NCI-H128 (cell line): ENCODE results near the gene OTOGL.
"Not testable (repeated sequence)": the region's sequence is repeated elsewhere in the genome, so short reads cannot be mapped to it uniquely, and the experiment has no call there.

Source experiments
- DNase-seq: peaks from one replicate; lab custom pipeline; 2025; ENCODE audit not compliant: unreplicated experiment; lab: John Stamatoyannopoulos, UW

Gene OTOGL

GRCh38 chr12:80120994-80121393, 21.7 kb downstream of the OTOGL start:
- no peak for DNase-seq

DNA sequence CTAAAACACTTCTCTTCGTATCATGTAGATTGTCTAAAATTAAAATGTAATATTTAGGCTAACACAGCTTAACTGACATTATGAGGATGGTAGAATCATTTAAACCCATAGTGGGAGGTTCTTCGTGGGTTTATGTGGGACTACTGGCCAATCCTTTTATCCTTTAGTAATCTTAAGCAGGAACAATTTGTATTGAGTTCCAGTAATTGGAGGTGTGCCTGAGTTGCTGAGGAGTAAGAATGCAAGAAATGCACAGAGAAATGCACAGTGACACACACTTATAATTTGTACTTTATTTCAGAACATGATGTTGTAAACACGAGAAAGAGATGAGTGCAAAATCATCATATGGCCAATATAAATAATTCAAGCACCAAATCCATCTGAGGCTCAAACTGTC, 22.3 kb downstream of the OTOGL start:
- DNase-seq: no peak

DNA sequence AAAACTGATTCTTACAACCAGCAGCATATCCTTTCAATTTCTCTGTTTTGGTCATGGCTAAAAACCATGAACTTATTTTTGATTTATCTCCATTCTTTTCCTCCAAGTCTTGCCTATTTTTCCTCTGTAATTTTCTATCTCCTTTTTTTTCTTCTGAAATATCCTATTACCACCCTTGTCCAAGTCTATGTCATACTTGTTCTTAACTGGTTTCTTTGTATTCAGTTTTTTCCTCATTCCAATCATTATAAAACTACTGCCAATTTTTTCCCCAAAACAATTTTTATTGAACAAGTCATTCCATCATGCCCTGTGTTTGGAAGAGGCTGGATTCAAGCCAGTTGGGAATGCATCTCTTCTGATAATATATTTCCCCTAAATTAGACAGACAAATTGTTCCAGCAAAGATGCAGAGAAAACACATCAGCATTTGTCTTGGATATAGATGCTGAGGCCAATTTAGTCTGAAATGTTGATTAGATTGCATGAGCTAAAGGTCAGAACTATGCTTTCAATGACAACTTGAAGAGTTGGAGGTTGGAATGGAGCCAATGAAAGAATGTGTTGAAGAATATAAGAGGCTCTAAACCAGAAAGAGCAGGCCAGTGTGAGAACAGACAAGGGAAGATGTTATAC, 30.7 kb downstream of the OTOGL start:
- DNase-seq: no peak

- no peak for DNase-seq
These were observed 36.3 kb downstream of the OTOGL start for GRCh38 chr12:80135624-80136023.

DNA sequence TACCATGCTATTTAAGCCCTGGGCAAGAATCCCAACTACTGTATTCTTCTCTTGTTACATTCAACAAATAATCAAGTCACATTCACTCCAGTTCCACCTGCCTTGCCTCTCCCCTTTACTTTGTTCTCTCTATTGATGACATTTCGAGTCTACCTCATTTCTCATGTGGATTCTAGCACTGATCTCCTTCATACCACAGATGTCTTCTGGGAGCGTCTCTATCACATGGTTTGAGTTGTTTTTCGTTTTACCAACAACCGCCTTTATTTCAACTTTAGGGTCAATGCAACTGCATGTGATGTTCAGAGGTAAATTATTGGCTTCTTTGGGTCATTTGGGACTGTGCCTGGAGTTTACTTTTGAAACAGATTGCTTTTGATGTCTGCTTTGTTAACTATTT, 40.7 kb downstream of the OTOGL start:
- no peak for DNase-seq

- no peak for DNase-seq
These were observed 43.3 kb downstream of the OTOGL start for GRCh38 chr12:80142640-80143039.

- no peak for DNase-seq
These were observed 44.2 kb downstream of the OTOGL start for GRCh38 chr12:80143537-80143936.

GRCh38 chr12:80149547-80150313, 50.4 kb downstream of the OTOGL start:
- not testable (repeated sequence) for DNase-seq

GRCh38 chr12:80151131-80151530, 51.8 kb downstream of the OTOGL start:
- no peak for DNase-seq

DNA sequence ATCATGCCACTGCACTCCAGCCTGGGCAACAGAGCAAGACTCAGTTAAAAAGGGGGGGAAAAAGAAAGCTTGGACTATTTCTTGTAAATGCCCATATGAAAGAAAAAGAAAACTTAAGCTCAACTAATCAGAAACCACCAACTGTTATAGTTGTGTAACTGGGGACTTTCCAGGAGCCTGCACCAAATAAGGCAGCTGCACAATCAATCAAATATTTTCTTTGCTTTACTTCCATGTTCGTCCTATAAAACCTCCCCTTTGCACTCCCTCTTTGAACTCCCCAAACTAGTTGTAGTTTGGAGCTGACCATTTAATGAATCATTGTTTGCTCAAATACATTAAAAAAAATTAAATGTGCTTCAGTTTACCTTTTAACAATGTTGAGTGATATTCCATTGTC, 54.9 kb downstream of the OTOGL start:
- no peak for DNase-seq

DNA sequence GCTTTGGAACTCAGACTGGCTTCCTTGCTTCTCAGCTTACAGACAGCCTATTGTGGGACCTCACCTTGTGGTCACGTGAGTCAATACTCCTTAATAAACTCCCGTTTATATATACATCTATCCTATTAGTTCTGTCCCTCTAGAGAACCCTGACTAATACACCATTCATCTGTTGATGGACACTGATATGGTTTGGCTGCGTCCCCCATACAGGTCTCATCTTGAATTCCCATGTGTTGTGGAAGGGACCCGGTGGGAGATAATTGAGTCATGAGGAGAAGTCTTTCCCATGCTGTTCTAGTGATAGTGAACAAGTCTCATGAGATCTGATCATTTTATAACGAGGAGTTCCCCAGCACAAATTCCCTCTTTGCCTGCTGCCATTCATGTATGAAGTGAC, 57.0 kb downstream of the OTOGL start:
- no peak for DNase-seq

- no peak for DNase-seq
These were observed 58.3 kb downstream of the OTOGL start for GRCh38 chr12:80157645-80158044.

DNA sequence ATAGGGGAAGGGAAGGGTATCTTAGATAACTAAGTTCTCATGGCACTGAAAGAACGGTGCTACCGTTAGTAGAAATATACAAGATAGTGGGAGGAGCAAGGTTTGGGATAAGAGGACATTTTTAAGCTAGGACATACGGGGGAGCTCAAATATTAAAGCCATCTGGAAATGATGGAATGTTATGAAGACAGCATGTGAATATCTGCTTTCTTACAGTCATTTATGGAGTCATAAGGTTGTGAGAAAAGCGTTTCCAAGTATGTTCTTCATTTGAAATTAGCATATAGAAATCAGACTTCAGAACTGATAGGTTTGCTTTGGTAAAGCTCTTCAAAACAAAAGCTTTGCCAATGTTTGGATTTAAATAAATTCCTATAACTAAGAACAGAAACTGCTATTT, 62.3 kb downstream of the OTOGL start:
- no peak for DNase-seq

- no peak for DNase-seq
These were observed 62.8 kb downstream of the OTOGL start for GRCh38 chr12:80162177-80162576.

DNA sequence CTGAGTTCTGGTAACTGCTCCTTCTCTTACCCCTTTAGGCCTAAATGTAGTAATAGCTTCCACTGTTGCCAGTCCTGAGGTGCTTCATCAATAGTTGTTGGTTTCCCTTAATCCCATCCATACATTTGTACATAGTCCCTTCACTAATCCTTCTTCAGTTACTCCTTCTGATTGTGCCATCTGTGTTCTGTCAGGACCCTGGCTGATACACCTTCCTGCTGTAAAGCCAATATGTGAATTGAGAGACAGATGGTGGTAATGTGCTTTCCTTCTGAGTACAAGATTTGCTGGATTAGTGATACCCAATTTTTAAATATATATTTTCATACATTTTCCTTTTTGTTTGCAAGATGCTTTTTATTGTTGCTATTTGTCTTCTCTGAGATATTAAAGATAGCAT, 66.4 kb downstream of the OTOGL start:
- DNase-seq: no peak

DNA sequence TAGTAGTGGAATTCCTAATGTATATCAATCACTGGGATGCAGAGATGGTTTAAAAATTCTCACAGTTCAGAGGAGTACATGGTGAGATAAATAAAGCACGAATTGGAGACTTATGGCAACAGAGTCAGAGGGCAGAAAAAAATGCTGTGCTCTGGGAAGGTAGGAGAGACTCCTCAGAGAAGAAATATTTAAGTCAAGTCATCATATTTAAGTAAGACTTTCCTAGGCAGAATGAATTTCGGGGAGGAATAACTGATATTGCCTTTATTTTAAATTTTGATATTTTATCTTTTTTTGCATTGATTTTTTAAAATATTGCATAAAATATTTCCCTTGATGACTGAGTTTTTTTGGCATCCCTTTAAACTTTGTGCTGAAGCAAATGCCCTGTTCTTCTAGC, 67.4 kb downstream of the OTOGL start:
- DNase-seq: no peak

GRCh38 chr12:80168936-80169335, 69.6 kb downstream of the OTOGL start:
- no peak for DNase-seq

- DNase-seq: no peak
These were observed 71.6 kb downstream of the OTOGL start for GRCh38 chr12:80170915-80171314.

- DNase-seq: no peak
These were observed 73.9 kb downstream of the OTOGL start for GRCh38 chr12:80173083-80173864.

- DNase-seq: no peak
These were observed 76.1 kb downstream of the OTOGL start for GRCh38 chr12:80175307-80175930.

DNA sequence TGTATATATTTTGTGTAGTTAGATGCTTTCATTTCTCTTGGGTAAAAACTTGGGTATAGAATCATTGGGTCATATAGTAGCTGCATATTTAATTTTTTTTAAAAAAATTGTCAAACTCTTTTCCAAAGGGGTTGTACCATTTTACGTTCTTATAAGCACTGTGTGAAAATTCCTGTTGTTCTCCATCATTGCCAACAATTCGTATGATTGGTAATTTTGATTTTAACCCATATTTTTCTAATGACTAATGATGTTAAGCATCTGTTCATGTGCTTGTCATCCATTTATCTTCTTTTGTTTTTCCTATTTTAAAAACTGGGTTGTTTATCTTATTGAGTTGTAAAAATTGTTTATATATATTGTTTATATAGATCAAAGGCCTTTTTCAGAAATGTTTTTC, 77.4 kb downstream of the OTOGL start:
- no peak for DNase-seq

DNA sequence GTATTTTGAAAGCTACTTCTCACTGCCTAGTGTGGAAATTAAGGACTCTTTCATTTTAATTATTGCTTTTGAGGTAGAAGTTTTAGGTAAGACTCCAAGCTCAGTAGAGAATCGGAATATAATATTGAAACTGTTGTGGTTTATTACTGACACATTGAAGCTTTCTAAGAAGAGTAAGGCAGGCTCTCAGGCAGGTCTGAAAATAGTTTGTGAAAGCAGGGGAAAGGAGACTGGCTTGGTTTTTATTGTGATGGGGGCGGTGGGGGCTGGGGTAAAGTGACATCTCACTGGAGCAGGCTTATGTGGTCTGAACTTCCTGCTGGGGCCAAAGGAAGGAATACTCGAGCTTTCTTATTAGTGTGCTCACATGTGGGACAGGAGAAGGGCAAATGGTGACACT, 79.5 kb downstream of the OTOGL start:
- no peak for DNase-seq
